Measurements from ENCODE around the gene SLC37A4. TPM values are rescaled to one million over a fixed set of nuclear protein-coding genes. Genes with fewer than 3 reads are reported as not detected.
A peak's percentile ranks its signal among the peaks of the same experiment; 100 is the strongest.

The SLC37A4 gene
- total RNA-seq, 1 experiment from 2014 or later = 54.5 TPM

- no peak; the same call in 1 of the 2 replicates for TF ChIP-seq HMGXB4 (CRISPR knock-in tag; IDR thresholded peaks at IDR 0.05)
- TF ChIP-seq IRF2 (CRISPR knock-in tag; IDR thresholded peaks at IDR 0.05; ENCODE audit: borderline replicate concordance, low read depth) = no peak
- no peak for TF ChIP-seq ATF1 (CRISPR knock-in tag; IDR thresholded peaks at IDR 0.05)
- 0 out of 2 replicates have a peak, but pooled peaks have one; percentile 23 for TF ChIP-seq PREB (CRISPR knock-in tag; IDR thresholded peaks at IDR 0.05; ENCODE audit: borderline replicate concordance)
- no peak for TF ChIP-seq HMGA2 (CRISPR knock-in tag; IDR thresholded peaks at IDR 0.05)
- TF ChIP-seq ZNF425 (CRISPR knock-in tag; conservative IDR thresholded peaks at IDR 0.05) = no peak
- no peak for TF ChIP-seq GRHL2 (CRISPR knock-in tag; IDR thresholded peaks at IDR 0.05; ENCODE audit: insufficient replicate concordance, severe bottlenecking)
- TF ChIP-seq, protein P1, sequence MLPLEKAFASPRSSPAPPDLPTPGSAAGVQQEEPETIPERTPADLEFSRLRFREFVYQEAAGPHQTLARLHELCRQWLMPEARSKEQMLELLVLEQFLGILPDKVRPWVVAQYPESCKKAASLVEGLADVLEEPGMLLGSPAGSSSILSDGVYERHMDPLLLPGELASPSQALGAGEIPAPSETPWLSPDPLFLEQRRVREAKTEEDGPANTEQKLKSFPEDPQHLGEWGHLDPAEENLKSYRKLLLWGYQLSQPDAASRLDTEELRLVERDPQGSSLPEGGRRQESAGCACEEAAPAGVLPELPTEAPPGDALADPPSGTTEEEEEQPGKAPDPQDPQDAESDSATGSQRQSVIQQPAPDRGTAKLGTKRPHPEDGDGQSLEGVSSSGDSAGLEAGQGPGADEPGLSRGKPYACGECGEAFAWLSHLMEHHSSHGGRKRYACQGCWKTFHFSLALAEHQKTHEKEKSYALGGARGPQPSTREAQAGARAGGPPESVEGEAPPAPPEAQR (CRISPR knock-in tag; IDR thresholded peaks at IDR 0.05) = no peak
- peak; percentile 53; the same call in 1 of the 2 replicates for TF ChIP-seq KAT7 (CRISPR knock-in tag; IDR thresholded peaks at IDR 0.05; ENCODE audit: borderline replicate concordance)
- TF ChIP-seq TP53 (CRISPR knock-in tag; IDR thresholded peaks at IDR 0.05) = 0 out of 2 replicates have a peak, but pooled peaks have one; percentile 54
- 0 out of 2 replicates have a peak, but pooled peaks have one; percentile 65 for TF ChIP-seq JUN (CRISPR knock-in tag; IDR thresholded peaks at IDR 0.05)
- TF ChIP-seq, protein P2, sequence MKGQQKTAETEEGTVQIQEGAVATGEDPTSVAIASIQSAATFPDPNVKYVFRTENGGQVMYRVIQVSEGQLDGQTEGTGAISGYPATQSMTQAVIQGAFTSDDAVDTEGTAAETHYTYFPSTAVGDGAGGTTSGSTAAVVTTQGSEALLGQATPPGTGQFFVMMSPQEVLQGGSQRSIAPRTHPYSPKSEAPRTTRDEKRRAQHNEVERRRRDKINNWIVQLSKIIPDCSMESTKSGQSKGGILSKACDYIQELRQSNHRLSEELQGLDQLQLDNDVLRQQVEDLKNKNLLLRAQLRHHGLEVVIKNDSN (CRISPR knock-in tag; IDR thresholded peaks at IDR 0.05) = peak; percentile 53
- no peak for TF ChIP-seq JAZF1 (CRISPR knock-in tag; IDR thresholded peaks at IDR 0.05)
- no peak for TF ChIP-seq ZBTB43 (CRISPR knock-in tag; IDR thresholded peaks at IDR 0.05)
- TF ChIP-seq, protein P3, sequence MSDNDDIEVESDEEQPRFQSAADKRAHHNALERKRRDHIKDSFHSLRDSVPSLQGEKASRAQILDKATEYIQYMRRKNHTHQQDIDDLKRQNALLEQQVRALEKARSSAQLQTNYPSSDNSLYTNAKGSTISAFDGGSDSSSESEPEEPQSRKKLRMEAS (CRISPR knock-in tag; IDR thresholded peaks at IDR 0.05) = peak; percentile 90
- peak; percentile 38; the same call in 1 of the 2 replicates for TF ChIP-seq FOXP4 (CRISPR knock-in tag; IDR thresholded peaks at IDR 0.05)
- TF ChIP-seq, protein P4, sequence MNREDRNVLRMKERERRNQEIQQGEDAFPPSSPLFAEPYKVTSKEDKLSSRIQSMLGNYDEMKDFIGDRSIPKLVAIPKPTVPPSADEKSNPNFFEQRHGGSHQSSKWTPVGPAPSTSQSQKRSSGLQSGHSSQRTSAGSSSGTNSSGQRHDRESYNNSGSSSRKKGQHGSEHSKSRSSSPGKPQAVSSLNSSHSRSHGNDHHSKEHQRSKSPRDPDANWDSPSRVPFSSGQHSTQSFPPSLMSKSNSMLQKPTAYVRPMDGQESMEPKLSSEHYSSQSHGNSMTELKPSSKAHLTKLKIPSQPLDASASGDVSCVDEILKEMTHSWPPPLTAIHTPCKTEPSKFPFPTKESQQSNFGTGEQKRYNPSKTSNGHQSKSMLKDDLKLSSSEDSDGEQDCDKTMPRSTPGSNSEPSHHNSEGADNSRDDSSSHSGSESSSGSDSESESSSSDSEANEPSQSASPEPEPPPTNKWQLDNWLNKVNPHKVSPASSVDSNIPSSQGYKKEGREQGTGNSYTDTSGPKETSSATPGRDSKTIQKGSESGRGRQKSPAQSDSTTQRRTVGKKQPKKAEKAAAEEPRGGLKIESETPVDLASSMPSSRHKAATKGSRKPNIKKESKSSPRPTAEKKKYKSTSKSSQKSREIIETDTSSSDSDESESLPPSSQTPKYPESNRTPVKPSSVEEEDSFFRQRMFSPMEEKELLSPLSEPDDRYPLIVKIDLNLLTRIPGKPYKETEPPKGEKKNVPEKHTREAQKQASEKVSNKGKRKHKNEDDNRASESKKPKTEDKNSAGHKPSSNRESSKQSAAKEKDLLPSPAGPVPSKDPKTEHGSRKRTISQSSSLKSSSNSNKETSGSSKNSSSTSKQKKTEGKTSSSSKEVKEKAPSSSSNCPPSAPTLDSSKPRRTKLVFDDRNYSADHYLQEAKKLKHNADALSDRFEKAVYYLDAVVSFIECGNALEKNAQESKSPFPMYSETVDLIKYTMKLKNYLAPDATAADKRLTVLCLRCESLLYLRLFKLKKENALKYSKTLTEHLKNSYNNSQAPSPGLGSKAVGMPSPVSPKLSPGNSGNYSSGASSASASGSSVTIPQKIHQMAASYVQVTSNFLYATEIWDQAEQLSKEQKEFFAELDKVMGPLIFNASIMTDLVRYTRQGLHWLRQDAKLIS (CRISPR knock-in tag; IDR thresholded peaks at IDR 0.05; ENCODE audit: borderline replicate concordance) = peak; percentile 19; the same call in 1 of the 2 replicates
- TF ChIP-seq E2F4 (CRISPR knock-in tag; IDR thresholded peaks at IDR 0.05; ENCODE audit: borderline replicate concordance, low read depth) = no peak
These were observed 12.4 kb downstream of the SLC37A4 start, which contains the start of the genes RPS25 and TRAPPC4 (continued) for GRCh38 chr11:119018074-119018938.
